ENCODE data around the gene TAX1BP1.

DNA sequence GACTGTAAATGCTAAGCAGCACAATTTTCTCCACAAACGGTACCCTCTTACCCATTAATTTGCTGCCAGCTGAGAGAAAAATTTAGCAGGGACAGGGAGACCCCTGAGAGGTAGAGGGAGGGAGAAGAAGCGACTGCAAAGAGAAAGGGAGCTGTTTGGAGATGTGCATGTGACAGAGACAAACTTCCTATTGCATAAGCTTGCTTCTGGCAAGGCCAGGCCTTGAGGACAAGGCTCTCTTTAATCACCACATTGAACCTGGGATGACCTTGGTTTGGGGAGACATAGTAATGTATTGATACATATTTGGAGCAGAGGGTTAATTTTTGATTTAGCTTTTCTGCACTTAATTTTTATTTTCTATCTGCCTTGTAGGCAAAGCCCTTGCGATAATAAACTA is 46.2 kb upstream of the TAX1BP1 start:
- TF ChIP-seq POLR2A (IDR thresholded peaks at IDR 0.05), result no peak
- TF ChIP-seq, protein P1, sequence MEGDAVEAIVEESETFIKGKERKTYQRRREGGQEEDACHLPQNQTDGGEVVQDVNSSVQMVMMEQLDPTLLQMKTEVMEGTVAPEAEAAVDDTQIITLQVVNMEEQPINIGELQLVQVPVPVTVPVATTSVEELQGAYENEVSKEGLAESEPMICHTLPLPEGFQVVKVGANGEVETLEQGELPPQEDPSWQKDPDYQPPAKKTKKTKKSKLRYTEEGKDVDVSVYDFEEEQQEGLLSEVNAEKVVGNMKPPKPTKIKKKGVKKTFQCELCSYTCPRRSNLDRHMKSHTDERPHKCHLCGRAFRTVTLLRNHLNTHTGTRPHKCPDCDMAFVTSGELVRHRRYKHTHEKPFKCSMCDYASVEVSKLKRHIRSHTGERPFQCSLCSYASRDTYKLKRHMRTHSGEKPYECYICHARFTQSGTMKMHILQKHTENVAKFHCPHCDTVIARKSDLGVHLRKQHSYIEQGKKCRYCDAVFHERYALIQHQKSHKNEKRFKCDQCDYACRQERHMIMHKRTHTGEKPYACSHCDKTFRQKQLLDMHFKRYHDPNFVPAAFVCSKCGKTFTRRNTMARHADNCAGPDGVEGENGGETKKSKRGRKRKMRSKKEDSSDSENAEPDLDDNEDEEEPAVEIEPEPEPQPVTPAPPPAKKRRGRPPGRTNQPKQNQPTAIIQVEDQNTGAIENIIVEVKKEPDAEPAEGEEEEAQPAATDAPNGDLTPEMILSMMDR (IDR thresholded peaks at IDR 0.05), result no peak
